DOHH2 (cell line): ENCODE data around the gene AHRR.

ENCODE experiments used
- EZH2phosphoT487 ChIP-seq: fragments of 200-600 bp; sonication (generic); IDR thresholded peaks from 2 replicates; pipeline ENCODE4 v1.6.1; 2017; ENCODE audit warnings: borderline replicate concordance, mild to moderate bottlenecking, antibody characterized with exemption, low read length, moderate library complexity, mixed read lengths
- TF ChIP-seq, protein P1 (sequence below): fragments of 200-600 bp; sonication (generic); IDR thresholded peaks from one replicate; pipeline ENCODE4 v1.5.1; 2014; ENCODE audit warnings: antibody characterized with exemption, mild to moderate bottlenecking, low read depth, low read length; ENCODE audit not compliant: poor library complexity, severe bottlenecking

DNA sequence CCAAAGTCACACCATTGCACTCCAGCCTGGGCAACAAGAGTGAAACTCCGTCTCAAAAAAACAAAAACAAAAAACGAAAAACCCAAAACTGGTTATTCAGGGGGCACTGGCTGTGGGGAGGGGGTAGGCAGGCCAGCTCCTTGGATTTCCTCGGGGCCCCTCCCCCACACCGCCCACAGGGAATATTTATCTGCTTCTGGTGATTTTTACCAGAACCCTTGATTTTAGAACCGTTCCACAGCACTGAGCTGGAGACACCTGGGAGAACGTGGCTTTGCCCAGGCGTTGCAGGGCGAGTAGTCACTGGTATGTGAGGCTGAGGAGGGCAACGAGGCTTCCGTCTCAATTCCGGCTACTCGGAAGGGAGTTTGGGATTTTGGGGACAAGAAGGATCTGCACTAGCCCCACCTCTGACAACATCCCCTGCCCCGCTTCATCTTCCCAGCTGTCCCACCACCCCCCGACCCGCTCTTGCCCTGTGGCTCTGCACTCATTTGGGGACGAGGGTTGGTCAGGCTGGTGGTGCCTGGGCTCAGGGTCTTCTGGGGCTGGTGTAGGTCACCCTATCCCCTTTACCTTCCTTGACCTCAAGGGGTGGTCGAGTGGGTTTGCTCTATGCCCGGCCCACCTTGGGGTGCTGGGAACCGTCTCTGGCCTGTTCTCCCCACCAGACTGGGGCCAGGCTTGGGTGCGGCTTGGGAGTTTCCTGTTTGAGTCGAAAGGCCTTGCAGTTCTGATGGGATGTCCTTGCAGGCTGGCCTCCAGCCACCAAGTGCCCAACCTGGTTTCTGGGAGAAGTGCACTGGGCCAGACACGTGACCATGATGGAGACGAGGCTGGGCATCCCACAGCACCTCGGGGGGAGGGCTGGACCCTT, 3.5 kb downstream of the AHRR start:
- TF ChIP-seq, protein P1, sequence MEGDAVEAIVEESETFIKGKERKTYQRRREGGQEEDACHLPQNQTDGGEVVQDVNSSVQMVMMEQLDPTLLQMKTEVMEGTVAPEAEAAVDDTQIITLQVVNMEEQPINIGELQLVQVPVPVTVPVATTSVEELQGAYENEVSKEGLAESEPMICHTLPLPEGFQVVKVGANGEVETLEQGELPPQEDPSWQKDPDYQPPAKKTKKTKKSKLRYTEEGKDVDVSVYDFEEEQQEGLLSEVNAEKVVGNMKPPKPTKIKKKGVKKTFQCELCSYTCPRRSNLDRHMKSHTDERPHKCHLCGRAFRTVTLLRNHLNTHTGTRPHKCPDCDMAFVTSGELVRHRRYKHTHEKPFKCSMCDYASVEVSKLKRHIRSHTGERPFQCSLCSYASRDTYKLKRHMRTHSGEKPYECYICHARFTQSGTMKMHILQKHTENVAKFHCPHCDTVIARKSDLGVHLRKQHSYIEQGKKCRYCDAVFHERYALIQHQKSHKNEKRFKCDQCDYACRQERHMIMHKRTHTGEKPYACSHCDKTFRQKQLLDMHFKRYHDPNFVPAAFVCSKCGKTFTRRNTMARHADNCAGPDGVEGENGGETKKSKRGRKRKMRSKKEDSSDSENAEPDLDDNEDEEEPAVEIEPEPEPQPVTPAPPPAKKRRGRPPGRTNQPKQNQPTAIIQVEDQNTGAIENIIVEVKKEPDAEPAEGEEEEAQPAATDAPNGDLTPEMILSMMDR: no peak
- TF ChIP-seq EZH2phosphoT487: no peak
